ENCODE measurements around the gene NUP93. TPM values are rescaled to one million over a fixed set of nuclear protein-coding genes. Genes with fewer than 3 reads are reported as not detected.

Gene NUP93
- total RNA-seq, 1 experiment from 2014 or later = 60.2 TPM

GRCh38 chr16:56728027-56728426 lies 1.9 kb upstream of the NUP93 start:
- H3K4me1 Mint-ChIP-seq (ENCODE audit: insufficient read depth, unreplicated experiment) = peaks cover 17% of the 10 kb centered on the region
- no peaks in the 10 kb centered on the region for H3K27me3 Mint-ChIP-seq (ENCODE audit: insufficient read depth, unreplicated experiment)
- no peaks in the 10 kb centered on the region for H3K9me3 Mint-ChIP-seq (ENCODE audit: unreplicated experiment)
- no peak overlapping the region for H3K4me3 Mint-ChIP-seq (ENCODE audit: unreplicated experiment)
- BruUV-seq (replicated peaks) = no TSS peak
- H3K36me3 Mint-ChIP-seq (ENCODE audit: insufficient read depth, unreplicated experiment) = no peaks in the 10 kb centered on the region
- no peak for DNase-seq (ENCODE audit: unreplicated experiment)
- ChIA-PET POLR2A (interaction anchor here (0.6 to 1.8 kb wide), 6 partner anchors 15 to 532 kb away, joined by 3 to 9 read pairs (median 3); partner anchors contain the start of gene MT2A), CTCF (interaction anchor here (0.6 to 2.3 kb wide), 3 partner anchors 27 to 62 kb away, joined by 4 to 9 read pairs (median 6); no protein-coding TSS in a partner anchor)
- H3K27ac Mint-ChIP-seq (ENCODE audit: low read depth, unreplicated experiment) = no peak overlapping the region
- TF ChIP-seq CTCF (IDR thresholded peaks at IDR 0.05; ENCODE audit: unreplicated experiment) = no peak
- intact Hi-C loops (cut with micrococcal nuclease) = no loop called here

- no peaks in the 10 kb centered on the region for H3K9me3 Mint-ChIP-seq (ENCODE audit: unreplicated experiment)
- H3K27ac Mint-ChIP-seq (ENCODE audit: low read depth, unreplicated experiment) = peak overlapping the region; percentile 92
- no peak overlapping the region for H3K4me3 Mint-ChIP-seq (ENCODE audit: unreplicated experiment)
- no peaks in the 10 kb centered on the region for H3K27me3 Mint-ChIP-seq (ENCODE audit: insufficient read depth, unreplicated experiment)
- ChIA-PET POLR2A (interaction anchor here (0.5 to 1.8 kb wide), 21 partner anchors 9 to 806 kb away, joined by 3 to 18 read pairs (median 4); partner anchors contain the start of genes MT1E and MT2A), CTCF (interaction anchor here (0.5 to 2.3 kb wide), 5 partner anchors 9 to 324 kb away, joined by 3 to 9 read pairs (median 5); partner anchors contain the start of genes NUDT21 and OGFOD1)
- no peak for DNase-seq (ENCODE audit: unreplicated experiment)
- TSS peak; percentile 84 for BruUV-seq (replicated peaks)
- no peak for TF ChIP-seq CTCF (IDR thresholded peaks at IDR 0.05; ENCODE audit: unreplicated experiment)
- intact Hi-C loops (cut with micrococcal nuclease) = no loop called here
- H3K4me1 Mint-ChIP-seq (ENCODE audit: insufficient read depth, unreplicated experiment) = peaks cover 17% of the 10 kb centered on the region
- no peaks in the 10 kb centered on the region for H3K36me3 Mint-ChIP-seq (ENCODE audit: insufficient read depth, unreplicated experiment)
These were observed 772 bp upstream of the NUP93 start for GRCh38 chr16:56728980-56729734.

DNA sequence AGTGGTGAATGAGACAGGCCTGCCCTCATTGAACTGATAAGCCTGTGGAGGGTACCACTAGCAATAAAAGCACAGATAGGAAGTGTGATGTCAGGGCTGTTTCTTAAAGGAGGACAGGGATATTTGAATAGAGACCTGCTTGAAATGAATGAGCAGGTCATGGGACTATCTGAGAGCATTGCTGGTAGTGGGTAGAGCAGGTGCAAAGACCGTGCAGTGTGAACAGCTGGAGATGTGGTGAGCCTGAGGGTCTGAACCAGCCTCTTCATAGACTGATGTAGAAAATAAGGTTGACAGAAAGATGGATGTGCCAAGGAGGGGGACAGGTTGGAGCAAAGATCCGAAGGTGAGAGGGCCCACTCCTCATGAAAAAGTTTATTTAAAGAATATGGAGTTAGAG lies 2.4 kb downstream of the NUP93 start:
- Mint-ChIP-seq H3K9me3 (ENCODE audit: unreplicated experiment) (no peaks in the 10 kb centered on the region), H3K27me3 (ENCODE audit: insufficient read depth, unreplicated experiment) (no peaks in the 10 kb centered on the region), H3K4me3 (ENCODE audit: unreplicated experiment) (no peak overlapping the region), H3K27ac (ENCODE audit: low read depth, unreplicated experiment) (no peak overlapping the region), H3K36me3 (ENCODE audit: insufficient read depth, unreplicated experiment) (no peaks in the 10 kb centered on the region), H3K4me1 (ENCODE audit: insufficient read depth, unreplicated experiment) (peaks cover 17% of the 10 kb centered on the region)
- no peak for DNase-seq (ENCODE audit: unreplicated experiment)
- ChIA-PET POLR2A (interaction anchor here (0.6 to 1.2 kb wide), 2 partner anchors 11 to 148 kb away, joined by 3 read pairs; no protein-coding TSS in a partner anchor), CTCF (no interaction called here)
- TF ChIP-seq CTCF (IDR thresholded peaks at IDR 0.05; ENCODE audit: unreplicated experiment) = no peak
- no TSS peak for BruUV-seq (replicated peaks)
- intact Hi-C loops (cut with micrococcal nuclease) = loop anchor here (5.0 kb wide), 1 partner anchor 55 kb away; no protein-coding TSS in a partner anchor

DNA sequence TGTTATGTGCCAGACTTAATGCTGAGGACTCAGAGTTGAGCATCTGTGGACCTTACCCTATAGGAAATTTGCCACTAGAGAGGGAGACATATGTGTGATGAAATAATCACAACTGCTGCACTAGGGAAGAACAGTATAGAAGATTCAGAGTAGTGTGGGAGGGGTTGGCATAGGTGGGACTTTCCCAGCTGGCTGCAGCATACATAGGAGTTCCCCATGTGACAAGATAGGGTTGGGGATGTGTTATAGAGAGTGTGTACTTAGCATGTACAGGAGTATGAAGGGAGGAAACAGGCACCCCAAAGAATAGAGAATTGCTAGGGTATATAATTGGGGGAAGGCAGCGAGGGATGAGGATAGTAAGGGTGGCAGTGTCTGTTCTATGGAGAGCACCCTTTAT lies 2.9 kb downstream of the NUP93 start:
- no peak overlapping the region for H3K4me3 Mint-ChIP-seq (ENCODE audit: unreplicated experiment)
- ChIA-PET CTCF (interaction anchor here (0.7 to 1.9 kb wide), 2 partner anchors 47 to 57 kb away, joined by 3 to 4 read pairs; no protein-coding TSS in a partner anchor), POLR2A (interaction anchor here (0.7 to 1.2 kb wide), 2 partner anchors 10 to 265 kb away, joined by 3 read pairs; no protein-coding TSS in a partner anchor)
- H3K27me3 Mint-ChIP-seq (ENCODE audit: insufficient read depth, unreplicated experiment) = no peaks in the 10 kb centered on the region
- no peak for DNase-seq (ENCODE audit: unreplicated experiment)
- H3K36me3 Mint-ChIP-seq (ENCODE audit: insufficient read depth, unreplicated experiment) = no peaks in the 10 kb centered on the region
- no peak for TF ChIP-seq CTCF (IDR thresholded peaks at IDR 0.05; ENCODE audit: unreplicated experiment)
- H3K9me3 Mint-ChIP-seq (ENCODE audit: unreplicated experiment) = no peaks in the 10 kb centered on the region
- no TSS peak for BruUV-seq (replicated peaks)
- H3K4me1 Mint-ChIP-seq (ENCODE audit: insufficient read depth, unreplicated experiment) = peaks cover 17% of the 10 kb centered on the region
- no peak overlapping the region for H3K27ac Mint-ChIP-seq (ENCODE audit: low read depth, unreplicated experiment)
- intact Hi-C loops (cut with micrococcal nuclease) = loop anchor here (5.0 kb wide), 1 partner anchor 54 kb away; no protein-coding TSS in a partner anchor

Measured in MCF 10A (cell line).